Spleen (tissue), 11 donors: Measurements from ENCODE around the gene PFKP. TPM values are rescaled to one million over a fixed set of nuclear protein-coding genes. Genes with fewer than 3 reads are reported as not detected.

ENCODE experiments used
- DNase-seq: peaks from one replicate; pipeline ENCODE4 v3.0.0-alpha.2; 2020
- H3K27ac ChIP-seq, 8 donors: fragments of 200-600 bp; sonication (generic) in 7 of 8; 1 replicate in 4 of 8; 2 replicates in 4 of 8; pipeline versions ENCODE4 v1.5.0 to v1.8.0; 2016 to 2021; ENCODE audit warnings: inconsistent platforms in 4 of 8, mild to moderate bottlenecking in 4 of 8, moderate library complexity in 1 of 8
- H3K27me3 ChIP-seq, 7 donors: fragments of 200-600 bp; sonication (generic) in 6 of 7; replicated peaks in 1 of 7; 1 replicate in 4 of 7; 2 replicates in 3 of 7; pipeline versions ENCODE4 v1.5.0 to v1.8.0; 2016 to 2021; ENCODE audit warnings: inconsistent platforms in 3 of 7, mild to moderate bottlenecking in 1 of 7
- H3K36me3 ChIP-seq, 6 donors: fragments of 200-600 bp; sonication (generic) in 5 of 6; 1 replicate in 4 of 6; 2 replicates in 2 of 6; pipeline versions ENCODE4 v1.5.0 to v1.8.0; 2016 to 2021; ENCODE audit warnings: inconsistent platforms in 2 of 6
- H3K4me1 ChIP-seq, 6 donors: fragments of 200-600 bp; sonication (generic) in 5 of 6; 1 replicate in 3 of 6; 2 replicates in 3 of 6; pipeline versions ENCODE4 v1.5.0 to v1.8.0; 2016 to 2021; ENCODE audit warnings: inconsistent platforms in 3 of 6
- H3K4me3 ChIP-seq, 8 donors: fragments of 200-600 bp; sonication (generic) in 7 of 8; 1 replicate in 4 of 8; 2 replicates in 4 of 8; pipeline versions ENCODE4 v1.5.0 to v1.8.0; 2016 to 2021; ENCODE audit warnings: inconsistent platforms in 4 of 8, mild to moderate bottlenecking in 4 of 8, moderate library complexity in 2 of 8
- H3K9me3 ChIP-seq, 8 donors: fragments of 200-600 bp; sonication (generic) in 7 of 8; 1 replicate in 4 of 8; 2 replicates in 4 of 8; pipeline versions ENCODE4 v1.5.0 to v1.8.0; 2016 to 2021; ENCODE audit warnings: inconsistent platforms in 4 of 8
- CTCF ChIP-seq, 11 experiments: fragments of 200-600 bp in 7 of 11; fragments of 450-650 bp in 4 of 11; sonication (generic) in 4 of 11; IDR thresholded peaks in 8 of 11; conservative IDR thresholded peaks in 3 of 11; 1 replicate in 7 of 11; 2 replicates in 4 of 11; pipeline versions ENCODE4 v1.4.0 to v1.8.0; 2016 to 2021; ENCODE audit warnings: antibody characterized with exemption in 11 of 11, inconsistent platforms in 4 of 11, mild to moderate bottlenecking in 1 of 11
- POLR2A ChIP-seq, 3 donors: fragments of 450-650 bp; IDR thresholded peaks; one replicate each; pipeline ENCODE4 v1.5.1; 2017; ENCODE audit warnings: antibody characterized with exemption in 3 of 3, mild to moderate bottlenecking in 1 of 3
- POLR2AphosphoS5 ChIP-seq, 3 donors: sonication (generic); formaldehyde crosslinking; IDR thresholded peaks; one replicate each; pipeline ENCODE4 v1.5.1; 2017; ENCODE audit warnings: antibody characterized with exemption in 3 of 3
- WGBS, 5 donors: extraction: QIAGEN DNeasy Blood & Tissue Kit in 3 of 5; methylation state at CpG; one replicate each; pipeline versions ENCODE4 v1.1.5 to v1.1.7; 2013 to 2018; 5-methylcytosine and 5-hydroxymethylcytosine counted together
- intact Hi-C: fragments of 100-400 bp; cut with DNase I; formaldehyde crosslinking; loops from one replicate; pipeline ENCODE4 v1.15.0; 2023; ENCODE audit warnings: low total_unique reads
- polyA plus RNA-seq, 3 donors: library from polyadenylated mRNA; stranded (reverse); fragments of 200-250 nt; gene quantifications; one replicate each; pipeline ENCODE4 v1.2.1, GENCODE V29; 2013
- total RNA-seq, 7 donors: library from RNA; depleted of rRNA in 3 of 7; stranded (reverse); fragments of >200 nt in 3 of 7; fragmentation: NEBNext Ultra II Directional in 4 of 7; extraction: Animal tissue kit (Norgen Biotek cat#: 25700) in 4 of 7; gene quantifications; one replicate each; pipeline versions ENCODE4 v1.1.0 to v1.2.1, GENCODE V29; 2016 to 2021
- donor health status: healthy with polysubstance abuse.
- donor health status: DM: no; HTN: no; CAD: no; lungs with moderate emphysema.
- donor health status: DM: no; HTN: no; CAD: no.
- donor health status: Bipolar disorder and iron deficiency.
- donor health status: healthy.
- donor health status: DM: no; HTN: no; CAD: no.
- donor health status: DM: yes; HTN: yes; CAD: no.

Gene PFKP
- total and polyA plus RNA-seq, 10 donors, result 19.0 to 60.9 (median 28.6) TPM

- 93 to 95% (median 95%) methylated on average over 22 of the region's 22 CpGs for WGBS, 5 donors
- Histone ChIP-seq H3K4me3 (no peak overlapping the region), H3K36me3 (peaks cover 0 to 98% (median 62%) of the 10 kb centered on the region in 6 donors), H3K27me3 (no peaks in the 10 kb centered on the region), H3K9me3 (peaks cover 0 to 25% (median 0%) of the 10 kb centered on the region in 8 donors), H3K4me1 (no peaks in the 10 kb centered on the region), H3K27ac (no peak overlapping the region)
- DNase-seq, result peak; percentile 65
- TF ChIP-seq POLR2AphosphoS5 (IDR thresholded peaks at IDR 0.05) (peak in 1 of 3 donors; percentile 40), POLR2A (IDR thresholded peaks at IDR 0.05) (no peak), CTCF (IDR thresholded peaks at IDR 0.05 in 8 of 11, conservative IDR thresholded peaks at IDR 0.05 in 3 of 11) (no peak)
- intact Hi-C loops, result no loop called here
These were observed 65.0 kb downstream of the PFKP start for GRCh38 chr10:3132036-3133025.

- Histone ChIP-seq H3K36me3 (peaks cover 4 to 100% (median 76%) of the 10 kb centered on the region in 6 donors), H3K27me3 (no peaks in the 10 kb centered on the region), H3K27ac (no peak overlapping the region), H3K4me1 (no peaks in the 10 kb centered on the region), H3K4me3 (no peak overlapping the region), H3K9me3 (peaks cover 0 to 9% (median 0%) of the 10 kb centered on the region in 8 donors)
- WGBS, 5 donors, result 72 to 86% (median 77%) methylated on average over 5 of the region's 5 CpGs
- no peak for DNase-seq
- no peak for TF ChIP-seq POLR2AphosphoS5 (IDR thresholded peaks at IDR 0.05)
- no peak for TF ChIP-seq POLR2A (IDR thresholded peaks at IDR 0.05)
- no peak for TF ChIP-seq CTCF (IDR thresholded peaks at IDR 0.05 in 8 of 11, conservative IDR thresholded peaks at IDR 0.05 in 3 of 11)
- intact Hi-C loops, result no loop called here
These were observed 66.6 kb downstream of the PFKP start for GRCh38 chr10:3133948-3134347.

- Histone ChIP-seq H3K27me3 (no peaks in the 10 kb centered on the region), H3K4me1 (no peaks in the 10 kb centered on the region), H3K9me3 (no peaks in the 10 kb centered on the region), H3K27ac (no peak overlapping the region), H3K4me3 (no peak overlapping the region), H3K36me3 (peaks cover 4 to 100% (median 83%) of the 10 kb centered on the region in 6 donors)
- WGBS, 5 donors, result 57 to 97% (median 92%) methylated on average over 3 of the region's 3 CpGs
- DNase-seq, result no peak
- intact Hi-C loops, result no loop called here
- no peak for TF ChIP-seq CTCF (IDR thresholded peaks at IDR 0.05 in 8 of 11, conservative IDR thresholded peaks at IDR 0.05 in 3 of 11)
- no peak for TF ChIP-seq POLR2AphosphoS5 (IDR thresholded peaks at IDR 0.05)
- TF ChIP-seq POLR2A (IDR thresholded peaks at IDR 0.05), result no peak
These were observed 67.7 kb downstream of the PFKP start for GRCh38 chr10:3135006-3135405.

GRCh38 chr10:3136336-3136735 is 69.0 kb downstream of the PFKP start:
- WGBS, 5 donors, result 80 to 96% (median 89%) methylated on average over 14 of the region's 14 CpGs
- DNase-seq, result peak; percentile 48
- Histone ChIP-seq H3K4me3 (no peak overlapping the region), H3K27me3 (no peaks in the 10 kb centered on the region), H3K27ac (no peak overlapping the region), H3K4me1 (no peaks in the 10 kb centered on the region), H3K9me3 (no peaks in the 10 kb centered on the region), H3K36me3 (peaks cover 7 to 100% (median 92%) of the 10 kb centered on the region in 6 donors)
- TF ChIP-seq CTCF (IDR thresholded peaks at IDR 0.05 in 8 of 11, conservative IDR thresholded peaks at IDR 0.05 in 3 of 11) (no peak), POLR2AphosphoS5 (IDR thresholded peaks at IDR 0.05) (no peak), POLR2A (IDR thresholded peaks at IDR 0.05) (no peak)
- intact Hi-C loops, result no loop called here
